Large intestine (tissue), 3 donors: ENCODE results near the gene EYS. TPM values are rescaled to one million over a fixed set of nuclear protein-coding genes. Genes with fewer than 3 reads are reported as not detected.
"Not testable (repeated sequence)": the region's sequence is repeated elsewhere in the genome, so short reads cannot be mapped to it uniquely, and the experiment has no call there.

Experiments
- DNase-seq, 2 donors: peaks; one replicate each; pipeline versions ENCODE4 v3.0.0 to v3.0.0-alpha.2; 2013
- H3K27ac ChIP-seq: one replicate; pipeline ENCODE4 v1.5.1; 2013; ENCODE audit warnings: low read length
- H3K27me3 ChIP-seq: 2 replicates; pipeline ENCODE4 v1.6.1; 2013; ENCODE audit warnings: low read length; ENCODE audit not compliant: control insufficient read depth, insufficient read depth
- H3K36me3 ChIP-seq: 2 replicates; pipeline ENCODE4 v1.6.1; 2013; ENCODE audit warnings: low read length; ENCODE audit not compliant: control insufficient read depth, insufficient read depth
- H3K4me1 ChIP-seq: one replicate; pipeline ENCODE4 v1.6.1; 2013; ENCODE audit warnings: low read length; ENCODE audit not compliant: control insufficient read depth, insufficient read depth
- H3K4me3 ChIP-seq: one replicate; pipeline ENCODE4 v1.5.1; 2013; ENCODE audit warnings: low read length
- H3K9me3 ChIP-seq: one replicate; pipeline ENCODE4 v1.6.1; 2013; ENCODE audit warnings: mild to moderate bottlenecking, low read depth, low read length, moderate library complexity; ENCODE audit not compliant: control insufficient read depth
- WGBS: methylation state at CpG from one replicate; pipeline ENCODE4 v1.1.5; 2013; ENCODE audit warnings: low lambda C conversion rate; ENCODE audit not compliant: insufficient coverage; 5-methylcytosine and 5-hydroxymethylcytosine counted together
- polyA plus RNA-seq: library from polyadenylated mRNA; unstranded; fragments of 120-200 nt; gene quantifications from one replicate; pipeline ENCODE4 v1.2.1, GENCODE V29; 2013

EYS gene
- polyA plus RNA-seq, 1 donor: 0.76 TPM

DNA sequence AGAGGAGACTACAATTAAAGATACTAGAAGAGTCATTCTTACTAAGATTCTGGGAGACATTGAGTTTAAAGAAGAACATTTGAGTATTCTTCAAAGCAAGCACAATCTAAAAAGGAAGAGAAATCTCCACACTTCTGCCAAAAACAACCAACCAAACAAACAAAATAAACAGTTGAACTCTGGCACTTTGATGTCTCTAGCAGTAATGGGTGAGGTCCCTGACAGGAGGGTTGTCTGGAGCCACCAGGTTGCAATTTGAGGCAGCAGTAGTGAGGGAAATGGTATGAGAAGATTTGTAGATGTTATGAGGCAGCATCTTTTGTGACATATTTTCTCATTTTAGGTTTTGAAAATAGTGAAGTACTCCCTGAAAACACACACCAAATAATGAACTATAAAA lies 1963.3 kb downstream of the EYS start:
- no peaks in the 10 kb centered on the region for H3K9me3 ChIP-seq
- no peak overlapping the region for H3K4me3 ChIP-seq
- H3K4me1 ChIP-seq: peaks cover 7% of the 10 kb centered on the region
- H3K36me3 ChIP-seq: no peaks in the 10 kb centered on the region
- no peaks in the 10 kb centered on the region for H3K27me3 ChIP-seq
- no peak overlapping the region for H3K27ac ChIP-seq
- DNase-seq: no peak

DNA sequence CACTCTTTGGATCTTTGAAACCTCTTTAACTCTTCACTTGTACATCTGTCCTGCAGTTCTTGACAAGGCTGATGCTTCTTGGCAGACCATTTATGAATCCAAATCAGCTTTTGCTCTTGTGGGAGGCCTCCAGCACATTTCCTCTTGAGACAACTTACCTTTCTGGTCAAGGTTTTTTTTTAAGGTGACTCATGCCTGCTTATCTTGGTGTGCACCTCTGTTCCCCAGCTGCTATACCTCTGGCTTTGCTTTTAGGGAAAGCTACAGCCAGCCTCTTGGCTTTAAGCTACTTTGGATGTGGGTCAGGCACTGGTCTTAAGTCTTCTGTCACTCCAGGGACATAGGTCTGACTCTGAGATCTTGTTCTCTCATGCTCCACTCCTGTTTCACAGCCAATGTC lies 1965.0 kb downstream of the EYS start:
- H3K27me3 ChIP-seq: no peaks in the 10 kb centered on the region
- no peaks in the 10 kb centered on the region for H3K9me3 ChIP-seq
- H3K36me3 ChIP-seq: no peaks in the 10 kb centered on the region
- peaks cover 7% of the 10 kb centered on the region for H3K4me1 ChIP-seq
- no peak overlapping the region for H3K27ac ChIP-seq
- DNase-seq: peak in 1 of 2 donors; percentile 21
- no peak overlapping the region for H3K4me3 ChIP-seq

DNA sequence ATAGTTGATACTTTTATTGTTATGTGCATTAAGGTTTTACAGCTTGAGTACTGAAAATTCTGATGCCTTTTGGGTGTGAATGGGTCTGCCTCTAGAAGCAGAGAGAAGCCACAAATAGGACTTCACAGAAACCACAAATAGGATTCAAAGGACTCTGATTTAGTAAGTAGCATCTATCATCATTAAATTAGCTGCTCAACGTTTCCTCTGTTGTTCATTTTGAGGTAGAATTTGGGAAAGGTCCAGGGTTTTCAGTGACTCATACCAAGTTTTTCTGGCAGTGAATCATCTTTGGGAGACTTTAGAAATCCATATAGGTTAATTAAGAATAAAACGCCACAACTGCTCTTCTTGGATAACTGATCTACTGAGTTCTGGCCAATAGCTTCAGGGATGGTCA lies 1966.3 kb downstream of the EYS start:
- H3K4me3 ChIP-seq: no peak overlapping the region
- H3K27me3 ChIP-seq: no peaks in the 10 kb centered on the region
- no peak for DNase-seq
- H3K36me3 ChIP-seq: no peaks in the 10 kb centered on the region
- peaks cover 7% of the 10 kb centered on the region for H3K4me1 ChIP-seq
- H3K27ac ChIP-seq: no peak overlapping the region
- 60% methylated on average over 1 of the region's 2 CpGs for WGBS
- H3K9me3 ChIP-seq: no peaks in the 10 kb centered on the region

DNA sequence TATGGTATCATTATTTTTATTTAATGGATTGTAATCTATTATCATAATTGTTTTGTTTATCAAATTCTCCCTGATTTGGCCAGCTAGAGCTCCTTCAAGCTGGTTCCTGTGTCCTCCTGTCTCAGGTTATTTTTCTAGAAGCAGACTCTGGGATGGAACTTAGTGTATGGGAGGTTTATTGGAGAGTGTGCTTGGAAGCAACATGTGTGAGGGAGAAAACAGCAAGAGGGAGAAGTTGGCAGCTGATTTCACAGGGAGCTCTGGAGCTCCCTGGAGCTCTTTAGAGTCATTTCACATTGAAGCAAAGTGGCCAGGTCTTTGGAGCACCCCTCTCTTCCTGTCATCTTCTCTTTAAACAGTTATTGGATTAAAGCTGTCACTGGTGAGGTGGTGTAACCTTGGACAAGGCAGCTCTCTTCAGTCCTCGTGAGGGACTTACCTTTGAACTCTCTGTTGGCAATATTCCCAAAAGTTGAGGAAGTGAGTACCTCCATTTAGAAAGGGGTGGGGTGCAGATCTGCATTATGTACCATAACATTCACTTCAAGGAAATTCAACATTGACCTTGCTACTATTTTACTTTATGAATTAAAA lies 1967.8 kb downstream of the EYS start:
- H3K27ac ChIP-seq: no peak overlapping the region
- DNase-seq: peak; percentile 42 to 82

DNA sequence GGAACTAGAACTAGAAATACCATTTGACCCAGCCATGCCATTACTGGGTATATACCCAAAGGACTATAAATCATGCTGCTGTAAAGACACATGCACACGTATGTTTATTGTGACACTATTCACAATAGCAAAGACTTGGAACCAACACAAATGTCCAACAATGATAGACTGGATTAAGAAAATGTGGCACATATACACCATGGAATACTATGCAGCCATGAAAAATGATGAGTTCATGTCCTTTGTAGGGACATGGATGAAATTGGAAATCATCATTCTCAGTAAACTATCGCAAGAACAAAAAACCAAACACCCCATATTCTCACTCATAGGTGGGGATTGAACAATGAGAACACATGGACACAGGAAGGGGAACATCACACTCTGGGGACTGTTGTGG lies 1968.8 kb downstream of the EYS start:
- DNase-seq, H3K4me1 ChIP-seq, H3K27ac ChIP-seq, H3K4me3 ChIP-seq, H3K36me3 ChIP-seq, H3K9me3 ChIP-seq, H3K27me3 ChIP-seq: not testable (repeated sequence)
- no CpG with 5 or more reads among the region's 2 CpGs for WGBS

More for the DNA sequence above, 1967.8 kb downstream of the EYS start:
- H3K36me3 ChIP-seq: no peaks in the 10 kb centered on the region
- H3K4me3 ChIP-seq: no peak overlapping the region
- H3K4me1 ChIP-seq: peaks cover 7% of the 10 kb centered on the region
- WGBS: no CpG with 5 or more reads among the region's 1 CpG
- H3K9me3 ChIP-seq: no peaks in the 10 kb centered on the region
- H3K27me3 ChIP-seq: no peaks in the 10 kb centered on the region

DNA sequence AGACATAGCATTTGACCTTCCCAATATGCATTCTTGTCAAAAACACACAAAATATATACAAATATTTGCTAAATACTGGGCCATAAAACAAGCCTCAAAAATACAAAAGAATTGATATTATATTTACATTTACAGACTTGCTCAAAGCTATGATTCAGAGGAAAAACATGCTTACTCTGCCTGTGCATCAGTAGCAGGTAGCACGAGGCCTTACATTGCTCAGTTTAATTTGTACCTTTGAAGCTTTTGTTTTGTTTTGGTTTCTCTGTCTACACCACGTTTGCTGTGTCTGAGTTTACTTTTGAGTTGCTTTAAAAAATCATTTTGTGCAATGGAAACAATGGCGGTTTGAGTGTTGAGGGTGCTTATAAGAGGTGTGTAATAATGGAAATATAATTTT lies 1972.1 kb downstream of the EYS start:
- WGBS: 93% methylated on average over 2 of the region's 3 CpGs

DNA sequence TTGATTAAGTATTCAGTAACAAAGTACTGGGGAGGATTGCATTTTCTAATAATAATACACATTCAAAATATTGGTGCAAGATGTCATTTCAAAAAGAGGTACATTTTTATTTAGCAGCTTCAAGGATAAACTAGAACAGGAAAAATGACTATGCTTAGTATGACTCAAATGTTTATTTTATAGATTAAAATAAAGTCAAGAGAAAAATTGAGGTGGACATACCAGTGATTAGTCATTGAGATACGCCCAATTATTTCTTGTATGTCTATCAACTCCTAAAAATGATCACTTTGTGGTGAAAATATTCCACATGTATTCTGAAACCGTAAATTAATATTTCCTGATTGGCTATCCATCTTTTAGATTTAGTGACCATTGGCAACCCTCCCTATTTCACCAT lies 1974.7 kb downstream of the EYS start:
- Histone ChIP-seq H3K36me3 (no peaks in the 10 kb centered on the region), H3K4me1 (no peaks in the 10 kb centered on the region), H3K27me3 (no peaks in the 10 kb centered on the region), H3K27ac (peak overlapping the region; percentile 52), H3K9me3 (no peaks in the 10 kb centered on the region), H3K4me3 (no peak overlapping the region)
- no peak for DNase-seq
- WGBS: 100% methylated on average over 2 of the region's 2 CpGs

More for the DNA sequence above, 1972.1 kb downstream of the EYS start:
- no peaks in the 10 kb centered on the region for H3K9me3 ChIP-seq
- no peaks in the 10 kb centered on the region for H3K27me3 ChIP-seq
- H3K4me1 ChIP-seq: peaks cover 7% of the 10 kb centered on the region
- H3K36me3 ChIP-seq: no peaks in the 10 kb centered on the region
- H3K27ac ChIP-seq: no peak overlapping the region
- no peak for DNase-seq
- no peak overlapping the region for H3K4me3 ChIP-seq

DNA sequence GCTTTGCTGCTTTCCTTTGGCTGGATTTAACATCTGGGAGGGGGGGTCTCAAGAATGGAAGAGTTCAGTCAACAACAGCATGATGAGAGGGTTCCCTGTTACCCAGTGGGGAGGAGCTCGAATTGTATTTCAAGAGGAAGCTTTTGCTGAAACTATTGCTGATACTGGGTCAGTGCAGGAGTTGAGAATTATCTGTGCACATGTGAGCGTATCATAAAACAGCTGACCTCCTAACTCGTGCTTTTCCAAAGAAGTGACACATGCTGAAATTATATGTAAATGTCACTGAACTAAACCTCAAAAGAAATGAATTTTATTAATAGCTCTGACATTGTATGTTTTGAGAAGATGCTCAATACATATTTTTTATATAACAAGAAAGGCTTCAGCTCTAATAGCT lies 1975.1 kb downstream of the EYS start:
- WGBS: 56% methylated on average over 3 of the region's 3 CpGs

DNA sequence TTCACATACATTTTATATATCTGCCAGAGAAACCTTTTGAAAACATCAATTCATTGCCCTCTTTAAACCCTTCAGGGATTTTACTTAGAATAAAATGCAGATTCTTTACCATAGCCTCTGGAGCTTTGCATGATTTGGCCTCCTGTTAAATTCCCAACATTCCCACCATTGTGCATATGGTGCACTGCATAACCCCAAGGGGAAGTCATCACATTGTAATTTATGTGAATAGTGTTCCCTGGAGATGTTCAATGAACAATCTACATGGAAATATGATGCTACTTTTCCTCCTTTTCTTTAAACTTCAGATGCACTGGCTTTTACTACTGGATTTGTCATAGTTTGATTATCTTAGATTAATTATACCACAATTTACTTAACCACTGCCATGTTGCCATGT lies 1976.7 kb downstream of the EYS start:
- H3K27ac ChIP-seq: no peak overlapping the region
- H3K9me3 ChIP-seq: no peaks in the 10 kb centered on the region
- H3K4me3 ChIP-seq: no peak overlapping the region
- no peak for DNase-seq
- no peaks in the 10 kb centered on the region for H3K27me3 ChIP-seq
- no peaks in the 10 kb centered on the region for H3K36me3 ChIP-seq
- H3K4me1 ChIP-seq: peaks cover 1% of the 10 kb centered on the region

More for the DNA sequence above, 1975.1 kb downstream of the EYS start:
- no peaks in the 10 kb centered on the region for H3K36me3 ChIP-seq
- H3K27ac ChIP-seq: peak overlapping the region; percentile 79
- no peaks in the 10 kb centered on the region for H3K27me3 ChIP-seq
- H3K4me1 ChIP-seq: no peaks in the 10 kb centered on the region
- no peak overlapping the region for H3K4me3 ChIP-seq
- DNase-seq: peak; percentile 42 to 74
- no peaks in the 10 kb centered on the region for H3K9me3 ChIP-seq

DNA sequence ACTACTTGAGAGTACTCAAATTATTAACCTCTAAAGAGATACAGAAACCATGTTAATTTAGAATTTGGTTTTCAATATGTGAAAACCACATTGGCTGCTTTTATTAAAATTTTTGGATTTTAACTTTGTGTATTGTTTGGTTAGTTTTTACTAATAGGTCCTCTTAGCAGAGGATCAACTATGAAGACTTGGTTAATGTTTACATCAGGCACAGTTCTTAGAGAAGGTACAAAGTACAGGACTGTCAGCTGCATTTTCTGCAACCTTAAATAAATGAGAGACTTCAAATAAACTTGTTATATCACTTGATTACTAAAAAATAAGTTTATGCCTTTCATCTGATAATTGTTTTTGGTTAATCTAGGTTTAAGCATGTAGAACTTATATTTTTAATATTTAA lies 1982.3 kb downstream of the EYS start:
- Histone ChIP-seq H3K27me3 (no peaks in the 10 kb centered on the region), H3K27ac (peak overlapping the region; percentile 72), H3K4me3 (no peak overlapping the region), H3K4me1 (peaks cover 8% of the 10 kb centered on the region), H3K36me3 (no peaks in the 10 kb centered on the region), H3K9me3 (no peaks in the 10 kb centered on the region)
- peak; percentile 23 to 62 for DNase-seq

DNA sequence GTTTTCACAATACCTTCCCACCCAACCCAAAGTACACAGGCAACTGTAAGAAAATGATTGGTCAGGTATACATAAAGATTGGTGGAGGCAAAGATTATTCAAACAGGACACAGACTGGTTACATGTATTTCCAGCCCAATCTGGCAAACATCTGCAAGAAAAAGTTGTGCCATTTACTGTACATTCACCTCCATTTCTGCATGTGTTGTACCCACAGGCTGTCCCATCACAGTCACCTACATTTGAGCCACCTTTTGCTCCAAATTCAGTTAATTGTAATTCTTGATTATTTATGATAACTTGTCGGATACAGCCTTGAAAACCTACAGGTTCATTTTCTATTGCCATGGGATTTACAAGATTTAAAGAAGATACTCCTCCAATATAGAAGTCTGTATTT lies 1985.8 kb downstream of the EYS start:
- Histone ChIP-seq H3K27ac (no peak overlapping the region), H3K36me3 (no peaks in the 10 kb centered on the region), H3K4me1 (peaks cover 8% of the 10 kb centered on the region), H3K4me3 (no peak overlapping the region), H3K27me3 (no peaks in the 10 kb centered on the region), H3K9me3 (no peaks in the 10 kb centered on the region)
- no peak for DNase-seq
- WGBS: 100% methylated on average over 1 of the region's 1 CpG
